ENCODE results near the gene DPEP3.

DPEP3 gene

DNA sequence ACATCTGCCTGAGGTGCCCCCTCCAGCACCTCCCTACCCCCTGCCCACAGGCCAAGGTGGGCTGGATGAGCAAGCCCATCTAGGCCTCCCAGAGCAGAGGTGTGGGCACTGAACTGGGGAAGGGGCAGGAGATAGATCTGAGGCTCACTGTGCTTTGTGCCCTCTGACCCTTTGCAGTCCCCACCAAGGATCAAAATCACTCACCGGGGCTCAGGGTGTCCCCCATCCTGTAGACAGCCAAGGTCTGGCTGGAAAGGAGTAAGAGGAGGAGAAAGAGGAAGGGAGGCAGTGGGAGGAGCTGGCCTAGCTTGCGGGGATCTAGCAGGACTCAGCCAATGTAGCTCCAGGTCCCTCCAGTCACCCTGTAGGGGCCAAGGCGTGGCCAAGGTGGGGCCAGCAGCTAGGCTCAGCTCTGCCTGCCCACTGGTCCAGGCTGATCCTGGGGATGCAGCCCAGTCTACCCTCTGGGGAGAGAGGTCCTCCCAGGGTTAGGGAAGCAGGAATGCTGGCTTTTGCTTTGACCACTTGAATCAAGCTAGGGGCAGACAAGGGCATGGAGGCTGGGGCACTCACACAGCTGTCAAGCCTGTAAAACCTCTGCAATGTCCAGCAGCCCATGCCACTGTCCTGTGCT is 13.6 kb downstream of the DPEP3 start:
- peak in 3 of 4 experiments; percentile 29 to 57 (median 51) for DNase-seq

DNA sequence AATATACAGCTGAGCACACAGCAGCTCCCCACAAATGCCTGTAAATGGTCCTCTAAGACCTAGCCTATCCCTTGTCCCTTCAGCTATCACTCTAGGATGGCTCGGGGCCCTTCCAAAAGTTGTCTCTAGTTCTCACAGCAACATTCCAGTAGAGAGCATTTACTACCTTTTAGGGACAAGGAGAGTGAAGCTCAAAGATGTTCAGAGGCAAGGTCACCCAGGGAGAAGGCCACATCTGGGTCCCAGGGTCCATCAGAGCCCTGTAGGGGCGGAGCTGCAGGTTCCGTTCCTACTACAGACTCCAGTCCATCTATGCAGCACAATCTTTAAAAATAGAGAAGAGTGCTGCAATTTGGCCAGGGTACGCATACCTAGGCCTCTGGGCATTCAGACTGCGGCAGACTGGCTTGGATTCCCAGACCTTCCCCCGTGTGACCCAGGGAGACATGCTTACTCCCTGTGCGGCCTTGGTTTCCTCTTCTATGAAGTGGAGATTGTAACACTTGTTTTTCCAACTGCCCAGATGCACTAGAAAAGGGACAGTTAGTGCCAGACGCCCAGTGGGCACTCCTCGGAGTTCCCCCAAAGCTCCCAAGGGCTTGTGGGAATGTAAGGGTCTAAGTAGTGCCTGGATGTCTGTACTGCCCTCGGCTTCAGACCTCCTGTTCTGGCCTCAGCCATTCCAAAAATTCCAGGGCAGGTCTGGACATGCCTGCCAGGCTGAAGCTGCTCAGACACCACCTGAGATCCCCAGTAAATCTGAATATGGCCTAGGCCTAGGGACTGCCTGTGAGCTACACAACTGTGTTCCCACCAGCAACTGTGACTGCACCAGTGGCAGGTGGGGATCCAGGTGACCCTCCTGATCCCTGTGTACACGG is 14.4 kb downstream of the DPEP3 start:
- no peak for DNase-seq

DNA sequence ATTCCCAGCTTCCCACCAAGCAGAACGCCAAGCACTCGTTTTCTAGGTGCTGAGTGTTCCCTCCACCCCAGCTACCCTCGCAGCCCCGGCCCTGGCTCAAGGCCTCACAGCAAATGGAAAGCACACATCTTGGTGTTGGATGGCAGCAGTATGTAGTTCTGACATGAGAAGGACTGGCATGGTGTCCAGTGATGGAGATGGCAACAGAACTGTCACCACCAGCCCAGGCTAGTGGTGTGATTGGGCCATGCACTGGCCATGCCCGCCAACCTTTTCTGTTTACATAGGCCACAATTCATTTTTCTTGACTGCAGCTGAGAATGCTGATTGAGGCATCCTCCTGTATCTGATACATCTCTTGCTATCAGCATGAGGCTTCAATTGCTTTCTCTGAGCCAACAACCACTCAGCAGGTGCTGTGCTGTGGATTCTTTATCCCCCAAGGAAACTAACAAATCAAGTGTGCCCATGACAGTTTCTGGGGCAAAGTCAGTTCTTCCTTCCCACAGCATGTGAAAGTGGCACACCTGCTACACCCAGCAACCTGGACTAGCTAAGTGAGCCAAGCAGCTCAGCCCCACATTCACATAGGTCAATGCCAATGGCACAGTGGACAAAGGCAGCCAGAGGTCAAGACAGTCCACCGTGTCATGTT is 15.7 kb downstream of the DPEP3 start:
- DNase-seq: no peak

- no peak for DNase-seq
These were observed 16.5 kb downstream of the DPEP3 start for GRCh38 chr16:67963662-67964321.

DNA sequence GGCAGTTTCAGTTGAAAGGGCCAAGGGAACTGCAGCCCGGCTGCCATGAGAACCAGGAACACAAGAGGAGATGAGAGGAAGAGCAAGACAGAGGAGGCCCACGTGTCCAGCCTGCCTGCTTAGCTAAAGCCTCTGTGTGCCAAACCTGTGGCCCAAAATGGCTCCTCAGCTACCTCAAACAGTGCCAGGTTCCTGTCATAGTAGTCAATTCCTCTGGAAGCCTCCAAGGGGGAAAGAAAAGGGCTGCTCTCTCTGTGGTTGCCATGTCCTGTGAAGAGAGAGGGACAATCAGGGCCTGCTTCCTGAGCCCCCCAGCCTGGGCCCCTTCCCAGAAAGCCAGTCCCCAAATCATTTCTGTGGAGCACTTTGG is 17.0 kb downstream of the DPEP3 start:
- DNase-seq: no peak

DNA sequence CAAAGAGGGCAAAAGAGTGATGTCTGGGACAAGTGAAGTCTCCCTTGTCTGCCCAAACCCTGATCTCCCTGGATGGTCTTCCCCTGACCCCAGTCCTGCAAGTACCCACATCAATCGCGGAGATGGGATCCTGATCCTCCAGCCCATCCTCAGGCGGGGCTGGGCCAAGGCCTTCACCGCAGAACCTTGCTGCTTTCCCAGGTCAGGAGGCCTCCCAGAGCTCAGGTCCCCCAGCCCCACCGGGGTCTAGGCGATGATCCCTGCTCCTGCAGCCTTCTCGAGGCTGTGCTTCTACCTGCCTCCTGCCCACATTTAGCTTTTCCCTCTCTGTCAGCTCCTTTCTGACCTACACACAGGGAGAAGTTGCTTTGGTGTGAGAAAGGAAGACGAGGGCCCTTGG is 18.2 kb downstream of the DPEP3 start:
- no peak for DNase-seq

GRCh38 chr16:67961551-67961957 is 18.7 kb downstream of the DPEP3 start:
- DNase-seq: no peak

DNA sequence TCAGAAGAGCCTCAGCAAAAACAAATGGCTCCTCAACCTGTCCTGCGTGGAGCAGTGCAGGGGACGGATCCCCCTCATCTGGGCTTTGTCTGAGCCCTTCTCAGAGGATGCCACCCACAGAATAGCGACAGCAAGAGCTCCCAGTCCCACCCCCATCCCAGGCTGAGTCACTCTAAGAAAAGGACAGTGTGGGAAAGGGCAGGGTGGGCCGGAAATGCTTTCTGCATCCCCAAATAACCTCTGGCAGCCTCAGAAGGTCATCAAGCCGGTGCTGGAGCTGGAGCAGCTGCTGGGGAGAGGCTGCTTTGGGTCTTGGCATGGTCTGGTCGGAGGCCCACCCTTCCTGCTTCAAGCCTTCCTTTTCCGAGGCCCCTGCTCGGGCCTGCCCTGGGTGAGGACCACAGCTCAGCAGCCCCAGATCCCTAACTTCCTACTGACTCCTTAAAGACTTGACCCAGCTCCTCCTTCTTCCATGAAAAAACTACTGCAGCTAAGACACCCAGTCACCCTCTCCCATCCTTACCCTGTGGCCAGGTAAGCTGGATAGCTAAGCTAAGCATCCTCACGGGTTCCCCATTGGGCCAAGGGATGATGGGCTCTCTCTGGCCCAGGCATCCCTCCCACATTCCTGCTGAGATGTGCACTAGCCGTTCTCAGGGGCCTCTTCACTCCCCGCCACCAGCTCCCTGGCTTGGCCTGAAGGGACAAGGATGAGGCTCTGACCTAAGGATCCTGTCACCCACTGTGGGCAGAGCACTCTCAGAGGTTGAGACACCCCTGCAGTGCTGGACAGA is 20.6 kb downstream of the DPEP3 start:
- no peak for DNase-seq

GRCh38 chr16:67957622-67958021 is 22.7 kb downstream of the DPEP3 start:
- DNase-seq: no peak

DNA sequence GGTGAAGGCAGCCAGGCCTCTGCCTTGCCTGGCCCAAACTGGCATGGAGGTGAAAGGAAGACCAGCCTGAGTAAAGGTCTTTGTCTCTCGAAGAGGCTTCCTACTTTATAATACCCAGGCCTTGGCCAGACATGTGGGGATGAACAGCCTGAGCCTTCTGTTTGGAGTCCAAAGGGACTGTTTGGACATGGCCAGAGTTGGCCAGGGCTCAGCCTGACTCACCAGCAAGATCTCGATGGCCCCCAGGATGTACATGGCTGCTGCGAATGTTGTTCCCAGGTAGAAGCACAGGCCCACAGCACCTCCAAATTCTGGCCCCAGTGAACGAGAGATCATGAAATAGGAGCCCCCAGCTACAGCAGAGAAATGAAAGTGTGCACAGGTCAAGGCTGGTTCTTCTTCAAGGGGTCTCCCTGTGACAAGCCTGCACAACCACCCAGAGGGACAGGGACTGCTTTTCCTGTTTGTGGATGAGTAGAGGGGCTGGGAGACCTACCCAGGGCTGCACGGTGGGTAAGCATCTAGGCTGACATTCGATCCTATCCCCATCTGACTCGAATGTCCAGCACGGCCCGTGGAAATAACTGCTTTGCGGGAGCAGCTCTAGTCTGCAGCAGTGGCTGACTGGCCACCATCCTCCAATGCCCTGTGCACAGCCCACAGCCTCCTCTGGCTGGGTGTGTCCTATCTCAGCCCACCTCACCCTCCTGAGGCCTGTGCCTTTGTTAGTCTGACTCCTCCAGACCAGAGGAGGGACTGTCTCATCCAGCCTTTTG is 25.7 kb downstream of the DPEP3 start:
- no peak for DNase-seq

DNA sequence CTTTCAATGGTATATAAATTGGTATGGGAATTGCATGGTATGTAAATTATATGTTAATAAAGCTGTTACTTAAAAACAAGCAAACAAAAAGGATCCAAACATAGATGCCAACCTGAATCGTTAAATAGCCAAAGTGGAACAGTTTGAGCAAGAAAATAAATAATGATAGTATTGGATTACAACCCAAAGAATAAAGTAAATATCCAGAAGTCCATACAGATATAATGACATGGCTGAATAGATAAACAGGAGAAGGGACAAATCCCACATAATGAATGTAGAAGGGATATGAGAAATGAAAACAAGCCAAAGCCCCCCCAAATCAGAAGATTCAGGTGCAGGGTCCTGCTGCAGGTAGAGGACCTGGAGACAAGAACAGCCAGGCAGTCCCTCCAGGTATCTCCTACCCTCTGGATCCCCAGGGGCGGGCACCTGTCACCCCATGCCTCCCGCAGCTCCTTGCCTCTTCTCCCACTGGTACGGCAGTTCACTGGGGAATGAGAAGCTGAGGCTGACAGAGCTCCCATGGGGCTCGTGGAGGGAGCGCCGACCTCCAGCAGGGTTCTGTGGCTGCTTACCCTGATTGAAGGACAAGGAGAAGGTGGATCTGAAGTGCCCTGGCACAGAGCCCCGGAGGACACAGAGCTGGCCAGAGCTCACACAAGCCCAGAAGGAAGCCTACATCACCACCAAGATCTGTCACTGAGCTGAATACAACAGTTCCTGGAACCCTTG is 26.5 kb downstream of the DPEP3 start:
- no peak for DNase-seq

DNA sequence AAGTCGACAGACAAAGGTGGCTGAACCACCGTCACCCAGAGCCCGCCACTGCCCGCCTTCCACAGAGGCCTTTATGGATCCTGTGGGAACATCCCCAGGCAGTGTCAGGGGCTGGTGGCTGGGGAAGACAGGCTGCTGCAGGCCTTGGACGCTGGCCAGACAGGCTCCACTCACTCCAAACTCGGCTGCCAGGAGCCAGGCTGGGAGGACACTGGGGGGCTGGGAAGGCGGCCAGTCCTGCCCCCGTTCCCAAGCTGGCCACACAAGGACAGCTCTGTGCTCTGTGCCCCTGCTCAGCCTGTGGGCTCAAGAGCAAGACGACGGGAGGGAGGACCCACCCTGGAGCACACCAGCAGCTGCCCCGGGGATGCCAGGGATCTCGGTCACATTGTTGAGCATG is 28.8 kb downstream of the DPEP3 start:
- no peak for DNase-seq

- no peak for DNase-seq
These were observed 29.9 kb downstream of the DPEP3 start for GRCh38 chr16:67950335-67950843.

DNA sequence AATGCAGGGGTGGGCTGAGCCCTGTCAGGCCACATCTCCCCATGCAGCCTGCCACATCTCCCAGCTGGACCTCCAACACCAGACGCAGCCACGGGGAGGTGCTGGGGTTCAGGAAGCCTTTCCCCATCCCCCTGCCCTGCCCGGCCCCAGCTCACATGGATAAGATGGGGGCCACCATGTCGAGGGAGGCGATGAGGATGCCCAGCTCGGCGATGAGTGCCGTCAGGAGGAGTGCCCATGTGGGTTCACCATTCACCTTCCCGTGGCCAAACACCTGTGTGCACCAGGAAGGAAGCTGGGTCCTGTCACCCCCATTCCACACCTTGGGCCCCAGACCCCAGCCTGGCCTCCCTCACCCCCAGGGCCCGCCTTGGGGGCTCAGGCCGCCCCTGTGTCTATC is 30.7 kb downstream of the DPEP3 start:
- DNase-seq: no peak

- DNase-seq: no peak
These were observed 32.3 kb downstream of the DPEP3 start for GRCh38 chr16:67948015-67948414.

- DNase-seq: no peak
These were observed 33.2 kb downstream of the DPEP3 start for GRCh38 chr16:67946966-67947558.

- DNase-seq: no peak
These were observed 34.1 kb downstream of the DPEP3 start for GRCh38 chr16:67946128-67946569.

DNA sequence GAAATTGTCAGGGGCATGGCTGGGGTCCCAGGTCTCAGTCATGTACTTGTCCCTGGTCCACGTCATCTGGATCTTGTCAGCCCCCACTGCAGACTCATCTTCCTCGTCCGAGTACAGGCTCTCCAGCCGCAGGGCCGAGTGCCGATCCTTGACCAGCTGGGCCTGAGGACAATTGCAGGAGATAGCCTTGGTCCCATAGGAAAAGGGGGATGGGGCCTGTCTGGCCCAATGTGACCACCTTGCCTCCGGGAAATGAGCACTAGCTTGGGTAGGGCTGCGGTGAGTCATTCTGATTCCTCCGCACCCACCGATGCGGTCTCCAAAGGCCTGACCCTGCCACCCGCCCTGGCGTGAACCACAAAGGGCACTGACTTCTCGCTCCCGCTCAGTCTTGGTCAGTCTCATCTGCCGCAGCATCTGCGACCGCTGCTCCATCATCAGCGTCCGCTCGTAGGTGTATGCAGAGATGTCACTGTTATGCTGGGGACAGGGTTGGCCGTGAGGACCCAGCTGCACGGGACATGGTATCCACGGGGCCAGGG is 34.8 kb downstream of the DPEP3 start:
- no peak for DNase-seq

GRCh38 chr16:67944690-67945391 is 35.5 kb downstream of the DPEP3 start:
- no peak for DNase-seq
